ENCODE measurements around the gene FCHSD2.
"Not testable (repeated sequence)": the region's sequence is repeated elsewhere in the genome, so short reads cannot be mapped to it uniquely, and the experiment has no call there.

The FCHSD2 gene

GRCh38 chr11:72912253-72912652 is 229.9 kb downstream of the FCHSD2 start:
- DNase-seq: no peak

GRCh38 chr11:72909558-72910388 is 232.3 kb downstream of the FCHSD2 start:
- not testable (repeated sequence) for DNase-seq

DNA sequence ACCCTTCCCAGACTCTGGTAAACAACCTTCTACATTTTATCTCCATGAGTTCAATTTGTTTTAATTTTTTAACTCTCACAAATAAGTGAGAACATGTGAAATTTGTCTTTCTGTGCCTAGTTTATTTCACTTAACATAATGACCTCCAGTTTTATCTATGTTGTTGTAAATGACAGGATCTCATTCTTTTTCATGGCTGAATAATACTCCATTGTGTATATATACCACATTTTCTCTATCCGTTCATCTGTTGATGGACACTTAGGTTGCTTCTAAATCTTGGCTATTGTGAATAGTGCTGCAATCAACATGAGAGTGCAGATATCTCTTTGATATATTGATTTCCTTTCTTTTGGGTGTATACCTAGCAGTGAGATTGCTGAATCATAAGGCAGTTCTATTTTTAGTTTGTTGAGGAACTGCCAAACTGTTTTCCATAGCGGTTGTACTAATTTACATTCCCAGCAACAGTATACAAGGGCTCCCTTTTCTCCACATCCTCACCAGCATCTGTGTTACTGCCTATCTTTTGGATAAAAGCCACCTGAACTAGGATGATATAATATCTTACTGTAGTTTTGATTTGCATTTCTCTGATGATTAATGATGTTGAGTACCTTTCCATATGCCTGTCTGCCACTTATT is 234.0 kb downstream of the FCHSD2 start:
- DNase-seq: no peak

DNA sequence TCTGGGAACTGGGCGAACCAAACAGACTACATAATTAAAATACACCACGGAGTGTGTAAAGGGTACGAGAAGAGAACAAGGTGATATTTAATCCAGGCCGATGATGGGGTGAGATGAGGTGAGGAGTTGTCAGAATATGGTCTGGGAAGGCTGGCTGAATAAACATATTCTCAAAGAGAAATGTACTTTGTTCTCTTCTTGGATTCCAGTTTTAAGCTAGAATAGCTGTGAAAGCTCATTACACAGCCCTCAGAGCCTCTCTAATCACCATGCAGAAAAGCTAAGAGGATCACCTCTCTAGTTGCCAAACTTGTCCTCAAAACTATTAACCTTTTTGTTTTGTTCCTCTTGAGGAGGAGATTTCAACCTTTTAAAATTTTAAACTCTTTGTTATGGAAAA is 238.1 kb downstream of the FCHSD2 start:
- DNase-seq: no peak

GRCh38 chr11:72901374-72901773 is 240.7 kb downstream of the FCHSD2 start:
- DNase-seq: no peak

GRCh38 chr11:72900013-72900412 is 242.1 kb downstream of the FCHSD2 start:
- no peak for DNase-seq

DNA sequence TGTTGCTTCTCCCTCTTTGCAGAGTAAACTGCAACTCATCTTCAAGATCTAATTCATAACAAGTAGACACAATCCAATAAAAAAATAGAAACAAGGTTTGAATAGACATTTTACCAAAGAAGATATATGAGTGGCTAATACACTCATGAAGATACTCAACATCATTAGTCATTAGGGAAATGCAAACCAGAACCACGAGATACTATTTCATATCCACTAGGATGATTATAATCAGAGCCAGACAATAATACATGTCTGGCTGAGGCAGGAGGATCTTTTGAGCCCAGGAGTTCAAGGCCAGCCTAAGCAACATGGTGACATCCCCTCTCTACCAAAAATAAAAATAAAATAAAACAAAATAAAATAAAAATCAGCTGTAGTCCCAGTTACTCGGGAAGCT is 242.9 kb downstream of the FCHSD2 start:
- DNase-seq: no peak

DNA sequence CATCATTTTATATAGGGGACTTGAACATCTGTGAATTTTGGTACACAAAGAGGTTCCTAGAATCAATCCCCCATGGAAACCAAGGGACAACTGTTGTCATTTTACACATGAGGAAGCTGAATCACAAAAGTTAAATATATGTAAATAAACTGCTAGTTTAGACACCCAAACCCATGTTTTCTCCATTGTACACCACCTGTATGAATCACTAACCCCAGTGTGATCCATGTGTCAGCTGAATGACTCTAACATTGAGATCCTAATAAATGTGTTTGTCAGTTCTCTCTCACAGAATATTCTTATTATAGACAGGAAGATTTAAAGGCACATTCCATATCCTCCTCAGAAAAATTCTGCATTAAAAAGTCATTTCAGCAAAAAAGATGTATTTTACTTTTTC is 244.6 kb downstream of the FCHSD2 start:
- DNase-seq: no peak

DNA sequence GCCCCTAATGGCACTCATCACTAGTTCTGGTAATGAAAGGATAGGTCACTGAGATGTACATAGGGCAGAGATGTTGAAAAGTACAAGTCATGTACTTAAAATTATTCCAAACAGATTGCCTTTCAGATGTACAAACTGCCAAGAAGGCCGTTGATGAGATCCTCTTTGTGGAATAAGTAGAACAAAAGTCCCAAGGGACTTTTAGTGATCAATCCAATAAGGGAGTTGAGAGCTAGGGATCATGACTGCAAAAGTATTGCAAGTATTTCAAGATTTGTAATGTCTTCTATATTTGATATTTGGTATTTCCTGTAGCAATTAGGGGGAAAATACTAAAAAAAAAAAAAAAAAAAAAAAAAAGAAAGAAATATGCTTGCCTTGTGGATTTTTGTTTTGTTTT is 245.7 kb downstream of the FCHSD2 start:
- DNase-seq: no peak

DNA sequence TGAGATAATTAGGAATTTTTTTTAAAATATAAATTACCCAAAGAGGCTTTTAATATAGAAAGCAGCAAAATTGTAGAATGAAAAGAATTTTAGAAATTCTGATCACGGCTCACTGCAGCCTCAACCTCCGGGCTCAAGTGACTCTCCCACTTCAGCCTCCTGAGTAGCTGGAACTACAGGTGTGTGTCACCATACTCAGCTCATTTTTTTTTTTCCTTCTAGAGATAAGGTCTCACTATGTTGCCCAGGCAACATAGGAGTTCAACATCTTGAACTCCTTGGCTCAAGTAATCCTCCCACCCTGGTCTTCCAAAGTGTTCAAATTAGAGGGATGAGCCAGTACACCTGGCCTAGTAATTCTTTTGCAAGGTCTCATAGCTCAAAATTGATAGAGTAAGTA is 251.2 kb downstream of the FCHSD2 start:
- no peak for DNase-seq

GRCh38 chr11:72886619-72887018 is 255.5 kb downstream of the FCHSD2 start:
- no peak for DNase-seq

DNA sequence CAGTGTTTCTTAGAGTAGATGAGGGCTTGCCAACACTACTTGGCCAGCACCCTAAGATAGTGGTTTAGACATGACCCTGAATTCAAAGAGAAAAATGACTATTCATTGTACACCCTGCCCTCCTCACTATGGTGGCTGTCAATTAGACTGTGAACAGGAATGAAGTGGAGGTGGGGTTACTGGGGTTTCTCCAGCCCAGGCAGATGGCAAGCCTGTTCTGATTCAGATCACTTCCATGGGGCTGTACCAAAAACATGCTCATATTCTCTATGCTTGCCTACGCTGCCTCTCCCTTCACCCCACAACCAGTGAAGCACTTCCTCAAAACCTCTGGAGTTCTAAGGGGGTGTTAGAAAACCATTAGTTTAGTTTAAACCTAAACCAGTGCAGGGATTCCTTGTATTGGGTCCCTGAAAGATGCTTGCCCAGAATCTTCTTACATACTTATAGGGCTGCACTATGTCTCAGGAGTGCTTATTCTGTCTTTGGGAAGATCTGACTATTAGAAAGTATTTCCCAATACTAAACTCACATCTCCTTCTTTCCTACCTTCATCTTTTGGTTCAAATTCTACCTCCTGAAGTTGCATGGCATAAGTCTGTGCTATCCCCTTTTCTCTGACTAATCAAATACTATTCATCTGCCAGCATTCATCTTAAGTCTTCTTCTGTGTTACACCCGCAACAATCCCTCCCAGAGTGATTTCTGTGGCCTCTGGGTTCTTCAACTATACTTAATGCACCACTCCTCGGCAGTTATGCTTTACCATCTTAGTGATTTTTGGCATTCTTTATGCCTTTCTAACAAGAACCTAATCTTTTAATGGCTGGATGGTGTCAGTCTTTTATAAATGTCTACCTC is 256.1 kb downstream of the FCHSD2 start:
- no peak for DNase-seq

- no peak for DNase-seq
These were observed 266.0 kb downstream of the FCHSD2 start for GRCh38 chr11:72876147-72876546.

DNA sequence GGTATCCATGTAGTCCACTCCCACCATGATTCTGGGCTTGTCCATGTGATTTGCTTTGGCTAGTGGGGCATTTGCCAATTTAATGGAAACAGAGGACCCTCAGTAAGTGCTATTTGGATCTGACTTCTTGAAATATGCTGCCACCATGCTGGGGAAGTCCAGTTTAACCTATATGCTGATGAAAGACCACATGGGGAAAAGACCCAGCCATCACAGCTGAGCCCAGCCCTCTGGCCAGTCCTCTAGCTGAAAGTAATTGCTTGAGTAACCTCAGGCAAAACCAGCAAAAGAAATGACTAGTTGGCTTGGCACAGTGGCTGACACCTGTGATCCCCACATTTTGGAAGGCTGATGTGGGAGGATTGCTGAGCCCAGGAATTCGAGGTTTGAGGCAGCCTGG is 266.4 kb downstream of the FCHSD2 start:
- DNase-seq: no peak

DNA sequence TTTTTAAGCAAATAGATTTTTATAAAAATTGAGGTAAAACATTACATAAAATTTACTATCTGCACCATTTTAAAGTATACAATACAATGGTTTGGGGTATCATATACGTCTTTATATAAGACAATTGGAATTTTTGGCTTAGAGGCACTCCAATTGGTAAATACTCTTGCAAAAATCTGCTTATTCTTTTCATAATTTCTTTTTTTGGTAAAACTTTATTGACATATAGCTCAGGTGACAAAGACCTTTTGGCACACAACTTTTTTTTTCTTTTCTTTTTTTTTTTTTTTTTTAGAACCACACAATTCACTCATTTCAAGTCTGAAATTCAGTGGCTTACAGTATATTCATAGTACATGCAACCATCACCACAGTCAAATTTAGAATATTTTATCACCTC is 270.1 kb downstream of the FCHSD2 start:
- no peak for DNase-seq

DNA sequence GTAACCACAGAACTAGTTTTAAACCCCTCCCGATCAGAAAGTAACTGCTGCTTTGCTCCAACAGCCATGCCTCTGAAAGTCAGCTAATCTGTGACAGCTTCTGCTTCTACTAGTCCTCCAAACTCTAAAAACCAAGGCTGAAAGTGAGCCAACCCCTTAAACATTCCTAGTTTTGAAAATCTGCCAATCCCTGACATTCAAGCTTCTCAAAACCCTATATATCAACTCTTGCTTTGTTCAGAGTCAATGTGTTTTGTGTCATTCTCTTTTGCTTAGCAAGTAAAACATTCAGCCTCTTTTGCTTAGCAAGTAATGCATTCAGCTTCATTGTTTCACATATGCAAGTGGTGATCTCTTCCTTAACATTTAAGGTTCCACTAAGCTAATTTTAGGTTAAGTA is 271.0 kb downstream of the FCHSD2 start:
- no peak for DNase-seq

DNA sequence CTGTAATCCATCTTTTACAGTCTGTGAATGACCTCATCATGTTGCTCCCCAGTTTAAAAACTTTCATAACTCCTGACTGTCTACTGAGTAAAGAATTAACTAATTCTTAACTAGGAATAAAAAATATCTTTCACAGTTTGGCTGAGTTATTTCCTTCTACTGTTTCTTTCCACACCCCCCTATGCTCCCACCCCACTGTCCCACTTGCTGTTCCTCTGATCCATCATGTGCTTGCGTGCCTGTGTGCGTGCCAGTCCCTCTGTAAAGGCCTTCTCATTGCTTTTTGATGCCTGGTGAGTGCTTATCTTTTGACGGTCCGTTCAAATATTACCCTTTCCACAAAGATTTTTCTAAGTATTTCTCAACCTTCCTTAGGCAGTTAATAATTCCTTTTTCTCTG is 272.3 kb downstream of the FCHSD2 start:
- DNase-seq: no peak

GRCh38 chr11:72867970-72868369 is 274.1 kb downstream of the FCHSD2 start:
- DNase-seq: no peak

GRCh38 chr11:72864702-72865655 is 277.1 kb downstream of the FCHSD2 start:
- peak; percentile 26 for DNase-seq

DNA sequence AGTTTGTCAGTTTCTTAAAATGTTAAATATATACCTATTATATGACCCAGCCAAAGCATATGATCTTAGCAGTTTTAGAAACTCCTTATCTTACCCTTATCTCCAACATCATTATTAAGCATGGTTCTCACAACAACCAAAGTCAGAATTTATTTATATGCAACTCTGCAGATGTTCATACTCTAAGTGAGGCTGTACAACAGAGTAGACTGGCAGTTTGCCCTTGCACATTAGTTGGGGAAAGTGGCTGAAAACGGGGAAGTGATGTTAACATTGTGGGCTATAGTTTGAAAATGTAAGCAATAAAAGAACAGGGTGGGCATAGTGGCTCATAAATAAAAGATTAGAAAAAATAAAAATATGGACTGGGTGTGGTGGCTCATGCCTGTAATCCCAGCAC is 278.2 kb downstream of the FCHSD2 start:
- DNase-seq: no peak

DNA sequence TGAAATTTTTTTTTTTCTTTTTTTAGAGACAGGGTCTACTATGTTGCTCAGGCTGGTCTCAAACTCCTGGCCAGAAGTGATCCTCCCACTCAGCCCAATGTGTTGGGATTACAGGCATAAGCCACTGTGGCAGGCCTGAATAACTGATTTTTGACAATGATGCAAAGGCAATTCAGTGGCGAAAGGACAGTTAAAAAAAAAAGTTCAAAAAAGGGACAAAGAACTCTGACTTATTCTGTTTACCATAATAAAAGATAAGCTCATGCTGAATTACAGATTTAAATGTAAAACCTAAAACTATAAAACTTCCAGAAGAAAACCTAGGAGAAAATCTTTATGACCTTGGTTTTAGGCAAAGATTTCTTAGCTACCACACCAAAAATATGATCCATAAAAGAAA is 279.0 kb downstream of the FCHSD2 start:
- no peak for DNase-seq

GRCh38 chr11:72860592-72860991 is 281.5 kb downstream of the FCHSD2 start:
- DNase-seq: no peak

Data from right hindlimb (tissue), 1 donor.